GM19438 (cell line): Measurements from ENCODE around the gene CD300LF.

Experiments used
- ATAC-seq: cut with Tn5 transposase; IDR thresholded peaks from one replicate; pipeline ENCODE4 v1.9.1; 2021; ENCODE audit warnings: low read depth; ENCODE audit not compliant: unreplicated experiment

Gene CD300LF

GRCh38 chr17:74712756-74713155 lies at the start of gene CD300LF:
TSS of gene CD300LF (minus strand) at chr17:74712923. CDS start at chr17:74712866, 57 bp downstream.
- ATAC-seq: no peak

DNA sequence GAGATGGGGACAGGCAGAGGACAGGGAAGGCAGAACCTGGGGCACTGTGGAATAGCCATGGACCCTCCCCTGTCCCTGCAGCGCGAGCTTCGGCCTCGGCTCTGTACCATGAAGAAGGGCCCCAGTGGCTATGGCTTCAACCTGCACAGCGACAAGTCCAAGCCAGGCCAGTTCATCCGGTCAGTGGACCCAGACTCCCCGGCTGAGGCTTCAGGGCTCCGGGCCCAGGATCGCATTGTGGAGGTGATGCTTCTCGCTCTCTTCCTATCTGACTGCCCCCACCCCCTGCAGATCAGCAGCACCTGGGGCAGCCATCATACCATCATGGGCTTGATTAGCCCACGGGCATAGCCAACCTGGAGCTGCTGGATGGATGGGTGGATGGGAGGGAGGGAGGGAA lies 49.2 kb upstream of the CD300LF start:
- ATAC-seq: no peak

DNA sequence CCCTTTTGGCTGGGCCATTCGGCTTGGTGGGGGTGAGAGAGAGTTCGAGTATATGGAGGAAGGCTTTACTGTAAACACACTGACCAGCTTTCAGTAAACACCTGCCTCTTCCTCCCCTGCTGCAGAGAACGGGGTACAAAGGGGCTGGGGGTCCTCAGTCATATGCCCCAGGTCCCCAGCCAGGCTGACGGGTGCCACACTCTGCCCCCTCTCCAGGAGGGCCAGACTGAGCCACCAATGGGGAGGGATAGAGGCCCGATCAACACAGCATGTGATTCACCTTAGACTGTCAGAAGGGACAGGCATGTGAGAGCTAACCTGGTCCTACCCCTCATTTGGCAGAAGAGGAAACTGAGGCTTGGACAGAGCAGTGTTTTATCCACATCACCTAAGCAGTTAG lies 48.7 kb upstream of the CD300LF start:
- no peak for ATAC-seq

GRCh38 chr17:74760404-74761105 lies 47.8 kb upstream of the CD300LF start:
- no peak for ATAC-seq

DNA sequence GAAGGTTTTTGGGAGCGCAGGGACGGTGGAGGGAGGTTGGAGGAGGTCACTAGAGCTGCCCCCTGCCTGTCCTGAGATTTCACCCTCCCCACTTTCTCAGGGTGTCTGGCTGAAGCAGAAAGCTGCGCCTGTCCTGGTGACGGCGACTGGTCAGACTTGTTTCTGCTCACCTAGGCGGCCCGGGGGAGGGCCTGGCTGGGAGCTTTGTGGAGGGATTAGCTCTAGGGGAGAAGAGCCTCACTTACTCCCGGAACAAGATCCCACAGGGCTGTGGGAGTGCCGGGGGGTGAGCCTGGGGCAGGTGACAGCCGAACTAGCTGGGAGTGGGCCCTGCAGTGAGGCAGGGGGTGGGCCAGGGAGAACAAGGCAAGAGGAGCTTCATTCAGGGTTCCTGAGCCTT lies 47.2 kb upstream of the CD300LF start:
- no peak for ATAC-seq

GRCh38 chr17:74759243-74759801 lies 46.6 kb upstream of the CD300LF start:
- ATAC-seq: peak; percentile 84

- no peak for ATAC-seq
Observed at GRCh38 chr17:74758848-74759168, 46.1 kb upstream of the CD300LF start.

DNA sequence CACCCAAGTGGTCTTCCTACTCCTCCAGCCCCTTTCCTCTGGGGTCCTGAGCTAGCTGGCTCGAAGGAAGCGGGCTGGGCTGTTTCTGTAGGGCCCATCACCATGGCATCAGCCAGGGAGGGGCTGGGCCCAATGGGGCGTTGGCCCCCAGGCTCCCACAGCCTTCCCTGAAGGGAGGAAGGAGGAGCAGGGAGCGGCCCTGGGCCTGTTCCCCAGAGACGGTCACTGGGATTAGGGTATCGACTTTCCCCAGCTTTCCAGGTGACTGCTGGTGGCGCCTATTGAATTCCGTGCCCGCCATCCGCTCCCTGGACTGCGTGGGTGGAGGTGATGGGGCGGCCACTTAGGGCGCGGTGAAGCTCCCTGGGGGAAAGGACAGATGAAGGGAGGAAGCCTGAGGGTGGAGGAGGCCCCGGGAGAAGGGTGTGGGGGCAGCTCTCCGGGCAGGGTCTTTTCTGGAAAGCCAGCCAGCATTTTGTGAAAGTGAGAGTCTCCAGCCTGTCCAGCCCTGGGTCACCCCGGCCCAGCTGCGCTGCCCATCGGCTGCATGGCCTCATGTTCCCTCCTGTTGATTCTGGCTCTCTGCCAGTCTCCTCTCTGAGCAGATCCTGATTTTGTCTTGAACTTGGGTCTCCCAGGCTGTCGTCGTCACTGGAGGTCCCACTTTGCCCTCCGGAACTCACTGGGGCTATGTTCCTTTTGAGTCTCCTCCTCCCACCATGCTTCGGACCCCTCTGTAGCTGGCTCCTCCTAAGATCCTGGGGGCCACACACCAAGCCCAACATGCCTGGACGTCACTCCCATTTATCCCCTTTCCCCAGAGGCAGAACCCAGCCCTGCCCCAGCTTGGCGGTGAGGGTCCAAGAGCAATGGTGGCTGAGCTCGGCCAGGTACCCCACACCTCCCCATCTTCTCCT lies 45.5 kb upstream of the CD300LF start:
- no peak for ATAC-seq

DNA sequence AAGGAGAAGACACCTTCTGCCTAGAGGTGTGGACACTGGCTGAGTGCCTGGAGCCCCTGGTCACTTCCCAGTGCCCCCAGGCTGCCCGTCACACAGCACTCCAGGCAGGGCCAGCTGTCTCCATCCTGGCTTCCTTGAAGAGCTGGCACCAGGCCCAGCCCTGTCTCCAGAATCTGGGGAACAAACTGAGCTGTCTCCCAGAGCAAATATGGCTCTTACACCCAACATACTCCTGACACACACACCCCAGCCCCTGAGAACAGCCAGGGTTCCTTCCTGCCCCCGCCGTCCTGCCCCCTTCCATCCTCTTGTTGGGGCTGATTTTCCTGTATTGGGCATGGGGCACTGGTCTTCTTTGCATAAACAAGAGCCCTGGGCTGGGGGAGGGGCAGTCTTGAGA lies 44.8 kb upstream of the CD300LF start:
- no peak for ATAC-seq

- no peak for ATAC-seq
Observed at GRCh38 chr17:74756891-74757290, 44.2 kb upstream of the CD300LF start.

DNA sequence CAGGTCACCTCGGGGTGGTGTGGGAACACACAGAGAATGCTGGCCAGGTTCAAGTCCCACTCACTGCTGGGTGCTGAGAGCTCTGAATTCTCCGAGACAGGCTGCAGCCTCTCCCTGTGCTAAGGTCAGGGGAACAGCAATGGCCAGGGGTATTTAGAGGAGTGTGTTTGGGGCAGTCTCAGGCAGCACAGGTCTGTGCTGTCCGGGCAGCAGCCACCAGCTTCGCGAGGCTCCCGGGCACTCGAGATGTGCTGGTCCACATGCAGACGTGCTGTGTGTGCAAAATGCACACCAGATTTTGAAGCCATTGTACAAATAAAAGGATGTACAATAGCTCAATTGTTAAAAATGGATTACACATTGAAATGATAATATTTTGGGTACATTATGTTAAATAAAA lies 42.8 kb upstream of the CD300LF start:
- ATAC-seq: no peak

DNA sequence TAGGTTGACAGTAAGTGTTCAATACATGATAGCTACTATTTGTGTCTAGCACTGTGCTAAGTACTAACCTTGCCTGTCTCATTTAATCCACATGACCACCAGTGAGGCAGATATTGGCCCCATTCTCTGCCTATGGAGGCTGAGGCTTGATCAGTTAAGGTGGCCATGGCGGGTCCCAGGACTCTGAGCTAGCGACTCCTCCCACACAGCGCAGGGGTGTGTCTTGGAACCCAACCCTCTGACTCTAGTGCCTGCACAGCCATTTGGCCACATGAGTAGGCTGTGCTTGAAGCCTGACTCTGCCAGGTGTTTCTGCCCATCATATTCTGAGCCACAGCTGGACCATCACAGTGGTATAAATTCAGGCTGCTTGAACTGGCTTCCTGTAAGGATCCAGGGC lies 42.1 kb upstream of the CD300LF start:
- ATAC-seq: no peak

GRCh38 chr17:74752822-74753401 lies 40.2 kb upstream of the CD300LF start:
- no peak for ATAC-seq

- ATAC-seq: no peak
Observed at GRCh38 chr17:74752415-74752814, 39.7 kb upstream of the CD300LF start.

GRCh38 chr17:74750327-74751069 lies 37.8 kb upstream of the CD300LF start:
- ATAC-seq: no peak

DNA sequence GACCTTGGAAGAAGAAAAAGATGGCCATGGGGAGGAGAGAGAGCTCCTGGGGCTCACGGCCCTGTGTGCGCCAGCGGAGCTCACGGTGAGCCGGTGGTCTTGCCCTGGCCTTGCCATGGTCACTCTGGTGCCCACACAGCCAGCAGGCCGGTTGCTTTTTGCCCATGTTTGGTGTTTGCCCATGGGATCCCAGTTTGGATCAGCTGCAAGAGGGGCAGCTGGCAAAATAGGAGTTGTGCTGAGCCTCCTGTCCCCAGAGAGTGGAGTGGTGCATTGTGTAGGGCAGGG lies 37.3 kb upstream of the CD300LF start:
- no peak for ATAC-seq

GRCh38 chr17:74749279-74750038 lies 36.7 kb upstream of the CD300LF start:
- peak; percentile 14 for ATAC-seq

DNA sequence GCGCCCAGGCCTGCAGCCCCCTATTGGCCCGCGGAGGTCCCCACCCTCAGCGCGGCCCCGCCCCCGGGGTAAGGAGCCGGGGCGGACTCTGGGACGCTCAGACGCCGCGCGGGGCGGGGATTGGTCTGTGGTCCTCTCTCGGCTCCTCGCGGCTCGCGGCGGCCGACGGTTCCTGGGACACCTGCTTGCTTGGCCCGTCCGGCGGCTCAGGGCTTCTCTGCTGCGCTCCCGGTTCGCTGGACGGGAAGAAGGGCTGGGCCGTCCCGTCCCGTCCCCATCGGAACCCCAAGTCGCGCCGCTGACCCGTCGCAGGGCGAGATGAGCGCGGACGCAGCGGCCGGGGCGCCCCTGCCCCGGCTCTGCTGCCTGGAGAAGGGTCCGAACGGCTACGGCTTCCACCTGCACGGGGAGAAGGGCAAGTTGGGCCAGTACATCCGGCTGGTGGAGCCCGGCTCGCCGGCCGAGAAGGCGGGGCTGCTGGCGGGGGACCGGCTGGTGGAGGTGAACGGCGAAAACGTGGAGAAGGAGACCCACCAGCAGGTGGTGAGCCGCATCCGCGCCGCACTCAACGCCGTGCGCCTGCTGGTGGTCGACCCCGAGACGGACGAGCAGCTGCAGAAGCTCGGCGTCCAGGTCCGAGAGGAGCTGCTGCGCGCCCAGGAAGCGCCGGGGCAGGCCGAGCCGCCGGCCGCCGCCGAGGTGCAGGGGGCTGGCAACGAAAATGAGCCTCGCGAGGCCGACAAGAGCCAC lies 36.0 kb upstream of the CD300LF start, which contains the start of gene NHERF1:
NHERF1 (plus strand) TSS at position 100 of the 750 bp plus-strand sequence; CDS start at position 319, 219 bp downstream.
- peak; percentile 71 for ATAC-seq

GRCh38 chr17:74748279-74748528 lies 35.5 kb upstream of the CD300LF start:
- ATAC-seq: no peak

- ATAC-seq: no peak
Observed at GRCh38 chr17:74746922-74747321, 34.2 kb upstream of the CD300LF start.
